ENCODE results near the gene CD226.

DNA sequence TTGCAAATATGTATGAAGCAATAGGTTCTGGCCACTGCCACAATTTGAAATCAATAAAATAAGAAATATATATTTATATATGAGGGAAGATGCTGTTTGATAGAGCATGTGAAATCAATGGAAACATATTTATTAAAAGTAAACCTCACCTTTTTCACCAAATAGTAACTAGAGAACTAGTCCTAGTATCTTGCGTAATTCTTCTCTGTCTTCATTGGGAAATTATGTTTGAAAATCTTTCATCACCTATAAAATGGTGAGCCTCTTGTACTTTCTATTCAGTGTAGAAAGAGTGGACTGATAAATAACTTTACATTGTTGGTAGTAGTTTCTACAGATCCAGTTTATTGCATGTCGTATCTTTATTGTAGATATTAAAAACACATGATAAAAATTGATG lies 103.0 kb downstream of the CD226 start:
- TF ChIP-seq CTCF (IDR thresholded peaks at IDR 0.05; ENCODE audit: low read depth, low read length, poor library complexity, severe bottlenecking) (no peak), EZH2phosphoT487 (IDR thresholded peaks at IDR 0.05; ENCODE audit: borderline replicate concordance, low read length) (no peak)
